Activated T-helper 9 cell treated with anti-CD3 and anti-CD28 coated beads, Interleukin-2, amount 50 U/mL, for 16 hours (primary cell): ENCODE results near the gene PLOD2.

Source experiments
- DNase-seq: peaks from one replicate; pipeline ENCODE4 v3.0.0-alpha.2; 2020; ENCODE audit warnings: low read depth

PLOD2 gene

GRCh38 chr3:146037697-146038096 is 123.3 kb downstream of the PLOD2 start:
- DNase-seq: no peak

DNA sequence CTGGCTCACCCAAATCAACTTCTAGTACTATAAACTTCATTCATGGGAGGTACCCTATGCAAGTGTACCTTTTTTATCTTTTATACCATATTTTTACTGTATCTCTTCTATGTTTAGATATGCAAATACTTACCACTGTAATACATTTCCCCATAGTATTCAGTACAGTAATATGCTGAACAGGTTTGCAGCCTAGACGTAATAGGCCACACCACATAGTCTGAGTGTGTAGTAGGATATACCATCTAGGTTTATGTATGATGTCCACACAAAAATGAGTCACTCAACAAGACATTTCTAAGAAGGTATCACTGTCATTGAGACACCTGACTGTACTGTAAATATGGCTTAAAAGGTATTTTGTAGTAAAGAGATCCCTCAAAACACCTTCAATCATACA is 124.7 kb downstream of the PLOD2 start:
- no peak for DNase-seq

GRCh38 chr3:146035366-146035765 is 125.6 kb downstream of the PLOD2 start:
- DNase-seq: no peak

- DNase-seq: no peak
Observed at GRCh38 chr3:146033950-146034349, 127.0 kb downstream of the PLOD2 start.

GRCh38 chr3:146026547-146026946 is 134.4 kb downstream of the PLOD2 start:
- DNase-seq: no peak

- DNase-seq: no peak
Observed at GRCh38 chr3:146024260-146024659, 136.7 kb downstream of the PLOD2 start.

DNA sequence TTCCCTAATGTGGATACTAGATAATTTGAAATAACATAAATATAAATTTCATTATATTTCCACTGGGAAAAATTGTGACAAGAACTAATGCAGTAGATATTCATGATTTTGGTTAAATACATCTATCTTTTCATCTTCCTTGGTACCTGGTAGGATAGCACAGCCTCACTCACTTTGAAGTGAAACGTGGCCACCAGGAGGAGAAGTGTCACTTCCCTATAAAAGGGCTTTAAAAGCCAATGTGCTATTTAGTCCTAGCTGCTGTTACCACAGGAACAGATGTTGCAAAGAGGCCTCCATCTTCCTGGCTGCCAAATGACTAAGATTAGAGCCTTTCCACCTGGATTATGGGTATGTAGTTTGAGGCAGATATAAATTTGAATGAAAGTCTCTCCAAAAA is 140.0 kb downstream of the PLOD2 start:
- no peak for DNase-seq

DNA sequence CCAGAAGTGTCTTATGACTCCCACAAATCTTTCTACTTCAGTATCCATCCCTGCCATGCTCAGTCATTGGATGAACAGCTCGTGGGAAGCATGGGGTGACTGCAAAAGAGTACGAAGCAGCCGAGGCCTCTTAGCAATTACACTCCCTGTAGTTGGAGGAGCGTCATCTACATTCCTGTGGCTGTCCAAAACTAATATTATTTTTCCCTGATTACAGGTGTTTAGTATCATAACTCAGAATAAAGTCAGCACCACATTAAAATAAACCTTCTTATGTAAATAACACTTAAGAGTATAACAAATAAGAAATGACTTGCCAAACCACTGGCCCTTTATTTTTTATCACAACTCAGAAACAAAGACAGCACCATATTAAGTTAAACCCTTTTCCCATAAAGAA is 141.5 kb downstream of the PLOD2 start:
- no peak for DNase-seq
